ELR (cell line): ENCODE measurements around the gene SBNO1.
"Not testable (repeated sequence)": the region's sequence is repeated elsewhere in the genome, so short reads cannot be mapped to it uniquely, and the experiment has no call there.

Experiments used
- DNase-seq: peaks from one replicate; pipeline ENCODE4 v3.0.0-alpha.2; 2015; ENCODE audit warnings: low read depth

The SBNO1 gene

GRCh38 chr12:123364532-123365024 lies at the start of gene SBNO1:
TSS of gene SBNO1 (minus strand) at chr12:123364847. CDS start at chr12:123350441, 14,406 bp downstream.
- peak; percentile 90 for DNase-seq

GRCh38 chr12:123410041-123410412 lies 45.4 kb upstream of the SBNO1 start:
- DNase-seq: no peak

- not testable (repeated sequence) for DNase-seq
Measured at GRCh38 chr12:123409284-123410040, 44.8 kb upstream of the SBNO1 start.

- DNase-seq: not testable (repeated sequence)
Measured at GRCh38 chr12:123408619-123409018, 44.0 kb upstream of the SBNO1 start.

GRCh38 chr12:123407934-123408333 lies 43.3 kb upstream of the SBNO1 start:
- not testable (repeated sequence) for DNase-seq

GRCh38 chr12:123407269-123407668 lies 42.6 kb upstream of the SBNO1 start:
- DNase-seq: not testable (repeated sequence)

GRCh38 chr12:123404581-123404980 lies 39.9 kb upstream of the SBNO1 start:
- no peak for DNase-seq

GRCh38 chr12:123401753-123402683 lies 37.4 kb upstream of the SBNO1 start:
- DNase-seq: no peak

GRCh38 chr12:123399255-123399617 lies 34.6 kb upstream of the SBNO1 start:
- no peak for DNase-seq

- peak; percentile 28 for DNase-seq
Measured at GRCh38 chr12:123398550-123399254, 34.1 kb upstream of the SBNO1 start.

- no peak for DNase-seq
Measured at GRCh38 chr12:123398177-123398549, 33.5 kb upstream of the SBNO1 start.

- no peak for DNase-seq
Measured at GRCh38 chr12:123397400-123397799, 32.8 kb upstream of the SBNO1 start.

- DNase-seq: no peak
Measured at GRCh38 chr12:123396954-123397353, 32.3 kb upstream of the SBNO1 start.

GRCh38 chr12:123396543-123396942 lies 31.9 kb upstream of the SBNO1 start:
- no peak for DNase-seq

- DNase-seq: no peak
Measured at GRCh38 chr12:123395236-123395635, 30.6 kb upstream of the SBNO1 start.

GRCh38 chr12:123393747-123394146 lies 29.1 kb upstream of the SBNO1 start:
- no peak for DNase-seq

- DNase-seq: no peak
Measured at GRCh38 chr12:123391546-123392343, 27.1 kb upstream of the SBNO1 start.

GRCh38 chr12:123390498-123391426 lies 26.1 kb upstream of the SBNO1 start:
- no peak for DNase-seq

- DNase-seq: peak; percentile 53
Measured at GRCh38 chr12:123389560-123390351, 25.1 kb upstream of the SBNO1 start.
